Activated CD4-positive, alpha-beta T cell treated with anti-CD3 and anti-CD28 coated beads, Interleukin-2, amount 50 U/mL, for 4 hours (primary cell): ENCODE data around the gene PELI2.
A peak's percentile ranks its signal among the peaks of the same experiment; 100 is the strongest.

Experiments used
- DNase-seq, 2 experiments: peaks; one replicate each; pipeline ENCODE4 v3.0.0-alpha.2; 2020

Gene PELI2

GRCh38 chr14:56322531-56322930, 204.3 kb downstream of the PELI2 start:
- no peak for DNase-seq

GRCh38 chr14:56324454-56324853, 206.2 kb downstream of the PELI2 start:
- no peak for DNase-seq

- no peak for DNase-seq
Measured at GRCh38 chr14:56324856-56325699, 206.9 kb downstream of the PELI2 start.

- DNase-seq, result no peak
Measured at GRCh38 chr14:56328021-56328420, 209.8 kb downstream of the PELI2 start.

GRCh38 chr14:56331592-56332216, 213.5 kb downstream of the PELI2 start:
- DNase-seq, result no peak

GRCh38 chr14:56333359-56334292, 215.4 kb downstream of the PELI2 start:
- DNase-seq, result no peak

- no peak for DNase-seq
Measured at GRCh38 chr14:56334458-56334857, 216.2 kb downstream of the PELI2 start.

GRCh38 chr14:56338674-56339073, 220.5 kb downstream of the PELI2 start:
- DNase-seq, result no peak

GRCh38 chr14:56339855-56340701, 221.9 kb downstream of the PELI2 start:
- DNase-seq, result peak; percentile 37 to 39

- no peak for DNase-seq
Measured at GRCh38 chr14:56340932-56341331, 222.7 kb downstream of the PELI2 start.

- DNase-seq, result no peak
Measured at GRCh38 chr14:56341766-56342493, 223.7 kb downstream of the PELI2 start.

GRCh38 chr14:56342494-56342942, 224.3 kb downstream of the PELI2 start:
- DNase-seq, result no peak

- no peak for DNase-seq
Measured at GRCh38 chr14:56349960-56350359, 231.7 kb downstream of the PELI2 start.
